NCI-H82 (cell line): ENCODE measurements around the gene MMP25.
"Not testable (repeated sequence)": the region's sequence is repeated elsewhere in the genome, so short reads cannot be mapped to it uniquely, and the experiment has no call there.

Experiments
- DNase-seq: peaks from one replicate; lab custom pipeline; 2025; lab: John Stamatoyannopoulos, UW

The MMP25 gene

GRCh38 chr16:3055734-3056115 lies 9.4 kb downstream of the MMP25 start:
- not testable (repeated sequence) for DNase-seq

GRCh38 chr16:3056336-3057180 lies 10.2 kb downstream of the MMP25 start:
- no peak for DNase-seq

GRCh38 chr16:3057181-3058138 lies 11.1 kb downstream of the MMP25 start:
- no peak for DNase-seq

GRCh38 chr16:3058139-3059030 lies 12.0 kb downstream of the MMP25 start:
- DNase-seq, result peak; percentile 74

- peak; percentile 92 for DNase-seq
These were observed 12.8 kb downstream of the MMP25 start for GRCh38 chr16:3059041-3059722.

- no peak for DNase-seq
These were observed 13.4 kb downstream of the MMP25 start for GRCh38 chr16:3059723-3060242.

GRCh38 chr16:3060339-3061127 lies 14.2 kb downstream of the MMP25 start:
- DNase-seq, result peak; percentile 74

GRCh38 chr16:3062553-3062952 lies 16.2 kb downstream of the MMP25 start:
- DNase-seq, result no peak

GRCh38 chr16:3063625-3064386 lies 17.4 kb downstream of the MMP25 start:
- no peak for DNase-seq

- DNase-seq, result no peak
These were observed 18.8 kb downstream of the MMP25 start, which contains the start of gene IL32 for GRCh38 chr16:3065069-3065741. IL32 (plus strand) TSS chr16:3065640; CDS start chr16:3065812, 172 bp downstream.

GRCh38 chr16:3065742-3066439 lies 19.5 kb downstream of the MMP25 start:
- DNase-seq, result no peak

GRCh38 chr16:3066440-3066748 lies 20.0 kb downstream of the MMP25 start:
- no peak for DNase-seq

GRCh38 chr16:3068487-3068886 lies 22.1 kb downstream of the MMP25 start:
- no peak for DNase-seq

GRCh38 chr16:3069146-3069545 lies 22.8 kb downstream of the MMP25 start:
- not testable (repeated sequence) for DNase-seq

GRCh38 chr16:3070608-3071111 lies 24.3 kb downstream of the MMP25 start:
- DNase-seq, result no peak

- no peak for DNase-seq
These were observed 25.3 kb downstream of the MMP25 start for GRCh38 chr16:3071655-3072054.

- not testable (repeated sequence) for DNase-seq
These were observed 25.8 kb downstream of the MMP25 start for GRCh38 chr16:3072148-3072547.
